BE2C (cell line): ENCODE data around the gene PLAGL1. TPM values are rescaled to one million over a fixed set of nuclear protein-coding genes. Genes with fewer than 3 reads are reported as not detected.
"Not testable (repeated sequence)": the region's sequence is repeated elsewhere in the genome, so short reads cannot be mapped to it uniquely, and the experiment has no call there.

Experiments used
- DNase-seq: peaks from one replicate; pipeline ENCODE4 v3.0.0-alpha.2; 2020
- H3K27me3 ChIP-seq: fragments of 250-450 bp; sonication (Bioruptor Pico); 2 replicates; pipeline ENCODE4 v1.5.1; 2020; ENCODE audit warnings: mild to moderate bottlenecking
- H3K36me3 ChIP-seq: fragments of 250-450 bp; sonication (Bioruptor Pico); 2 replicates; pipeline ENCODE4 v1.5.1; 2020; ENCODE audit warnings: mild to moderate bottlenecking
- H3K4me1 ChIP-seq: fragments of 250-450 bp; sonication (Bioruptor Pico); 2 replicates; pipeline ENCODE4 v1.5.1; 2020
- H3K4me3 ChIP-seq: 2 replicates; pipeline ENCODE4 v1.5.1; 2011; ENCODE audit warnings: low read depth, low read length
- H3K9me3 ChIP-seq: fragments of 250-450 bp; sonication (Bioruptor Pico); 2 replicates; pipeline ENCODE4 v1.5.1; 2020
- CTCF ChIP-seq: IDR thresholded peaks from 2 replicates; pipeline ENCODE4 v1.5.1; 2012; ENCODE audit warnings: mild to moderate bottlenecking, low read depth, low read length
- polyA plus RNA-seq: library from polyadenylated mRNA; unstranded; fragments of >200 nt; gene quantifications from one replicate; pipeline ENCODE4 v1.2.1, GENCODE V29; 2012; ENCODE audit warnings: low read depth, missing spikeins; ENCODE audit not compliant: insufficient read length, insufficient read depth

The PLAGL1 gene
- not detected for polyA plus RNA-seq

GRCh38 chr6:144008120-144008811 lies at the start of gene PLAGL1:
PLAGL1 (minus strand) TSS chr6:144008259; CDS start chr6:143948136, 60,123 bp downstream.
- Histone ChIP-seq H3K27me3 (peaks cover 30% of the 10 kb centered on the region), H3K9me3 (no peaks in the 10 kb centered on the region), H3K36me3 (no peaks in the 10 kb centered on the region), H3K4me3 (no peak within 1 kb of the TSS), H3K4me1 (no peaks in the 10 kb centered on the region)
- TF ChIP-seq CTCF, result no peak
- peak; percentile 8 for DNase-seq

GRCh38 chr6:144055121-144055931 lies 47.3 kb upstream of the PLAGL1 start:
- no peak for TF ChIP-seq CTCF
- Histone ChIP-seq H3K4me1 (no peaks in the 10 kb centered on the region), H3K9me3 (no peaks in the 10 kb centered on the region), H3K4me3 (no peak overlapping the region), H3K36me3 (no peaks in the 10 kb centered on the region), H3K27me3 (no peaks in the 10 kb centered on the region; the same call in 1 of the 2 replicates)
- no peak for DNase-seq

- Histone ChIP-seq H3K9me3 (no peaks in the 10 kb centered on the region), H3K36me3 (no peaks in the 10 kb centered on the region), H3K27me3 (no peaks in the 10 kb centered on the region), H3K4me3 (no peak overlapping the region), H3K4me1 (no peaks in the 10 kb centered on the region)
- no peak for TF ChIP-seq CTCF
- DNase-seq, result no peak
Observed at GRCh38 chr6:144053601-144054000, 45.5 kb upstream of the PLAGL1 start.

GRCh38 chr6:144052488-144052887 lies 44.4 kb upstream of the PLAGL1 start:
- Histone ChIP-seq H3K36me3 (no peaks in the 10 kb centered on the region), H3K9me3 (no peaks in the 10 kb centered on the region), H3K27me3 (no peaks in the 10 kb centered on the region), H3K4me1 (no peaks in the 10 kb centered on the region), H3K4me3 (no peak overlapping the region)
- TF ChIP-seq CTCF, result no peak
- no peak for DNase-seq

GRCh38 chr6:144049386-144049785 lies 41.3 kb upstream of the PLAGL1 start:
- H3K9me3 ChIP-seq, result no peaks in the 10 kb centered on the region
- H3K4me3 ChIP-seq, result no peak overlapping the region
- no peak for DNase-seq
- H3K27me3 ChIP-seq, result no peaks in the 10 kb centered on the region
- TF ChIP-seq CTCF, result no peak
- no peaks in the 10 kb centered on the region for H3K4me1 ChIP-seq
- H3K36me3 ChIP-seq, result no peaks in the 10 kb centered on the region

- no peak for TF ChIP-seq CTCF
Observed at GRCh38 chr6:144047688-144048087, 39.6 kb upstream of the PLAGL1 start.

GRCh38 chr6:144046672-144047071 lies 38.6 kb upstream of the PLAGL1 start:
- not testable (repeated sequence) for H3K4me3 ChIP-seq, H3K9me3 ChIP-seq, H3K4me1 ChIP-seq, H3K36me3 ChIP-seq, H3K27me3 ChIP-seq, DNase-seq

More at GRCh38 chr6:144047688-144048087, 39.6 kb upstream of the PLAGL1 start:
- H3K27me3 ChIP-seq, result no peaks in the 10 kb centered on the region
- H3K4me3 ChIP-seq, result no peak overlapping the region
- H3K9me3 ChIP-seq, result no peaks in the 10 kb centered on the region
- DNase-seq, result no peak
- H3K4me1 ChIP-seq, result no peaks in the 10 kb centered on the region
- H3K36me3 ChIP-seq, result no peaks in the 10 kb centered on the region

- H3K36me3 ChIP-seq, H3K9me3 ChIP-seq, H3K4me1 ChIP-seq: not testable (repeated sequence)
Observed at GRCh38 chr6:144044989-144045388, 36.9 kb upstream of the PLAGL1 start.

More at GRCh38 chr6:144044989-144045388, 36.9 kb upstream of the PLAGL1 start:
- DNase-seq, H3K27me3 ChIP-seq, H3K4me3 ChIP-seq: not testable (repeated sequence)
